Left lung (tissue), 10 donors: ENCODE data around the gene TMEM52B. TPM values are rescaled to one million over a fixed set of nuclear protein-coding genes. Genes with fewer than 3 reads are reported as not detected.

Experiments
- ATAC-seq: fragments of 200-7000 bp; cut with Tn5 transposase; one replicate; pipeline ENCODE4 v1.9.1; 2020; ENCODE audit warnings: moderate library complexity
- DNase-seq, 4 donors: peaks; one replicate each; pipeline ENCODE4 v3.0.0-alpha.2; 2013 to 2020
- H3K27ac ChIP-seq, 2 donors: fragments of 200-600 bp; sonication (generic) in 1 of 2; one replicate each; pipeline versions ENCODE4 v1.5.0 to v1.8.0; 2020 to 2021
- H3K27me3 ChIP-seq, 2 donors: fragments of 200-600 bp; sonication (generic) in 1 of 2; one replicate each; pipeline versions ENCODE4 v1.5.0 to v1.8.0; 2020 to 2021
- H3K36me3 ChIP-seq, 2 donors: fragments of 200-600 bp; sonication (generic) in 1 of 2; one replicate each; pipeline versions ENCODE4 v1.5.0 to v1.8.0; 2020 to 2021
- H3K4me1 ChIP-seq, 2 donors: fragments of 200-600 bp; one replicate each; pipeline ENCODE4 v1.8.0; 2021
- H3K4me3 ChIP-seq, 2 donors: fragments of 200-600 bp; sonication (generic) in 1 of 2; one replicate each; pipeline versions ENCODE4 v1.5.0 to v1.8.0; 2020 to 2021; ENCODE audit warnings: mild to moderate bottlenecking in 1 of 2
- H3K9me3 ChIP-seq, 2 donors: fragments of 200-600 bp; sonication (generic) in 1 of 2; one replicate each; pipeline versions ENCODE4 v1.5.0 to v1.8.0; 2020 to 2021
- intact Hi-C, 2 donors: fragments of 100-400 bp; cut with DNase I; formaldehyde crosslinking; loops; one replicate each; pipeline versions ENCODE4 v1.11.2 to v1.14.2; 2022
- polyA plus RNA-seq, 6 donors: library from polyadenylated mRNA; unstranded; fragments of 120-200 nt; gene quantifications; one replicate each; pipeline ENCODE4 v1.2.1, GENCODE V29; 2013; ENCODE audit not compliant: insufficient read length in 6 of 6
- total RNA-seq, 2 donors: library from RNA; stranded (reverse); fragmentation: NEBNext Ultra II Directional; extraction: Animal tissue kit (Norgen Biotek cat#: 25700); gene quantifications; one replicate each; pipeline ENCODE4 v1.2.1, GENCODE V29; 2021
- TF ChIP-seq, protein P1 (sequence below), 2 donors: fragments of 200-600 bp; sonication (generic) in 1 of 2; IDR thresholded peaks; one replicate each; pipeline versions ENCODE4 v1.5.0 to v1.8.0; 2021; ENCODE audit warnings: antibody characterized with exemption in 2 of 2
- donor health status: DM: no; HTN: yes; CAD: no.
- donor health status: DM: no; HTN: no; CAD: no.

TMEM52B gene
- total and polyA plus RNA-seq, 8 donors = 0.31 to 2.0 (median 0.63) TPM

DNA sequence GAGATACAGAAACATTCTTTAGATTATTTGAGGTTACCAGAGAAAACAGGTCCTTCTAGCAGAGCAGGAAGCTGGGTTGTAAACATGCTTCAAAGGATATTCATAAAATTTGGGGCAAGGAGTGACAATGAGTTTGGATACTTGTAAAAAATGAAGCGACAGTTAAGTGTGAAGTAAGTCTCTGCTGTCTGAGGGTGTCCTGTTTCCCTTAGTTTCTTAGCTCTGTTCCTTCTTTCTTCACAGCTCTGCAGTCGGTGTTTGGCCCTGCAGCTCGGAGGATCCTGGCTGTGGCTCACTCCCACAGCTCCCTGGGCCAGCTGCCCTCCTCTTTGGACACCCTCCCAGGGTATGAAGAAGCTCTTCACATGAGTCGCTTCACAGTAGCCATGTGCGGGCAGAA lies 10.8 kb downstream of the TMEM52B start:
- Histone ChIP-seq H3K9me3 (no peaks in the 10 kb centered on the region), H3K4me1 (peaks cover 7 to 28% of the 10 kb centered on the region in 2 donors), H3K27ac (peak overlapping the region in 1 of 2 donors; percentile 28), H3K27me3 (peaks cover 0 to 6% of the 10 kb centered on the region in 2 donors), H3K4me3 (no peak overlapping the region), H3K36me3 (no peaks in the 10 kb centered on the region)
- ATAC-seq (peak; percentile 8), DNase-seq (no peak)
- intact Hi-C loops = loop anchor here in 1 of 2 donors (5.0 kb wide), 1 partner anchor 37 kb away; no protein-coding TSS in a partner anchor
- TF ChIP-seq, protein P1, sequence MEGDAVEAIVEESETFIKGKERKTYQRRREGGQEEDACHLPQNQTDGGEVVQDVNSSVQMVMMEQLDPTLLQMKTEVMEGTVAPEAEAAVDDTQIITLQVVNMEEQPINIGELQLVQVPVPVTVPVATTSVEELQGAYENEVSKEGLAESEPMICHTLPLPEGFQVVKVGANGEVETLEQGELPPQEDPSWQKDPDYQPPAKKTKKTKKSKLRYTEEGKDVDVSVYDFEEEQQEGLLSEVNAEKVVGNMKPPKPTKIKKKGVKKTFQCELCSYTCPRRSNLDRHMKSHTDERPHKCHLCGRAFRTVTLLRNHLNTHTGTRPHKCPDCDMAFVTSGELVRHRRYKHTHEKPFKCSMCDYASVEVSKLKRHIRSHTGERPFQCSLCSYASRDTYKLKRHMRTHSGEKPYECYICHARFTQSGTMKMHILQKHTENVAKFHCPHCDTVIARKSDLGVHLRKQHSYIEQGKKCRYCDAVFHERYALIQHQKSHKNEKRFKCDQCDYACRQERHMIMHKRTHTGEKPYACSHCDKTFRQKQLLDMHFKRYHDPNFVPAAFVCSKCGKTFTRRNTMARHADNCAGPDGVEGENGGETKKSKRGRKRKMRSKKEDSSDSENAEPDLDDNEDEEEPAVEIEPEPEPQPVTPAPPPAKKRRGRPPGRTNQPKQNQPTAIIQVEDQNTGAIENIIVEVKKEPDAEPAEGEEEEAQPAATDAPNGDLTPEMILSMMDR (IDR thresholded peaks at IDR 0.05) = no peak

- ATAC-seq (peak; percentile 97), DNase-seq (peak in 2 of 4 donors; percentile 53 to 72)
- intact Hi-C loops = loop anchor here in 1 of 2 donors (5.0 kb wide), 1 partner anchor 38 kb away; no protein-coding TSS in a partner anchor
- no peaks in the 10 kb centered on the region for H3K36me3 ChIP-seq
- H3K27me3 ChIP-seq = peaks cover 0 to 6% of the 10 kb centered on the region in 2 donors
- no peaks in the 10 kb centered on the region for H3K9me3 ChIP-seq
- TF ChIP-seq, protein P1 (IDR thresholded peaks at IDR 0.05) = peak; percentile 66 to 74
- H3K4me3 ChIP-seq = no peak overlapping the region
- H3K4me1 ChIP-seq = peaks cover 7 to 16% of the 10 kb centered on the region in 2 donors
- H3K27ac ChIP-seq = no peak overlapping the region
Measured at GRCh38 chr12:10190558-10191388, 11.9 kb downstream of the TMEM52B start.

DNA sequence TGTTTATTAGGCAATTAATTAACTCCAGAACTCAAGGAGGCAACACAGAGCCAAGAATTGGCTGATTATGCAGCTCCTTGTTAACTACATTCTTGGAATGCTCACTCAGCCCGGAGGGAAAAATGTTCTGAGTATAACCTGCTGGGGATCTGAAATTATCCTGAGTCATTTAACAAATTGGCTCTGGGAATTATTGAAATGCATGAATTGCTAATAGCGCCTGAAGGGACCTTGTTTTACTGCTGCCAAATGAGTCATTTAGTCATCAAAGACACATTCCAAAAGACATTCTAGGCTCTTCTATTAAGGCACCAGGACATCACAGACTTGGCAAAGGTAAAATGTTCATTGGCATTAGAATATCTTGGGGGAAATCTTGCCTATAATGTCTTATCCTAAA lies 13.0 kb downstream of the TMEM52B start:
- H3K36me3 ChIP-seq = no peaks in the 10 kb centered on the region
- DNase-seq = no peak
- ATAC-seq = no peak
- intact Hi-C loops = loop anchor here in 1 of 2 donors (5.0 kb wide), 1 partner anchor 40 kb away; no protein-coding TSS in a partner anchor
- peaks cover 6 to 7% of the 10 kb centered on the region in 2 donors for H3K4me1 ChIP-seq
- no peaks in the 10 kb centered on the region for H3K27me3 ChIP-seq
- H3K4me3 ChIP-seq = no peak overlapping the region
- no peaks in the 10 kb centered on the region for H3K9me3 ChIP-seq
- H3K27ac ChIP-seq = no peak overlapping the region
- TF ChIP-seq, protein P1 (IDR thresholded peaks at IDR 0.05) = no peak

DNA sequence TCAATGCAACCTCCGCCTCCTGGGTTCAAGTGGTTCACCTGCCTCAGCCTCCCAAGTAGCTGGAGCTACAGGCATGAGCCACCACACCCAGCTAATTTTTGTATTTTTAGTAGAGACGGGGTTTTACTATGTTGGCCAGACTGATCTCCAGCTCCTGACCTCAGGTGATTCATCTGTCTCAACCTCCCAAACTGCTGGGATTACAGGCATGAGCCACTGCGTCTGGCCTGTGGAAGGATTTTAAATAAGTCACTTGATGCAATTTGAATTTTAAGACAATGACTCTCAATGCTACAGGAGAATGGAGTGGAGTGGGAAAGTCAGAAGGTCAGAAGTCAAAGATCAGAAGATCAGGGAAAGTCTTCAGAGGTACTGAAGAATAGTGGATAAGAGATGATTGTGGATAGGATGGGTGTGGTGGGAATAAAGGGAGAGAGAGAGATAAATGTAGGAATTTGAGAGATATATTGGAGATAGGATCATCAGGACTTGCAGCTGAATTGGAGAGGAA lies 15.4 kb downstream of the TMEM52B start:
- TF ChIP-seq, protein P1 (IDR thresholded peaks at IDR 0.05) = no peak
- no peak for ATAC-seq
- no peak overlapping the region for H3K27ac ChIP-seq
- no peak overlapping the region for H3K4me3 ChIP-seq
- DNase-seq = no peak
- peaks cover 5 to 7% of the 10 kb centered on the region in 2 donors for H3K4me1 ChIP-seq
- no peaks in the 10 kb centered on the region for H3K9me3 ChIP-seq
- intact Hi-C loops = loop anchor here in 1 of 2 donors (5.0 kb wide), 1 partner anchor 42 kb away; no protein-coding TSS in a partner anchor
- no peaks in the 10 kb centered on the region for H3K36me3 ChIP-seq
- no peaks in the 10 kb centered on the region for H3K27me3 ChIP-seq

- H3K4me3 ChIP-seq = no peak overlapping the region
- TF ChIP-seq, protein P1 (IDR thresholded peaks at IDR 0.05) = no peak
- no peaks in the 10 kb centered on the region for H3K4me1 ChIP-seq
- no peaks in the 10 kb centered on the region for H3K9me3 ChIP-seq
- H3K27ac ChIP-seq = no peak overlapping the region
- intact Hi-C loops = no loop called here
- DNase-seq (no peak), ATAC-seq (no peak)
- no peaks in the 10 kb centered on the region for H3K27me3 ChIP-seq
- no peaks in the 10 kb centered on the region for H3K36me3 ChIP-seq
Measured at GRCh38 chr12:10196210-10196609, 17.4 kb downstream of the TMEM52B start.
